H9 (cell line): ENCODE measurements around the gene PPARGC1A. TPM values are rescaled to one million over a fixed set of nuclear protein-coding genes. Genes with fewer than 3 reads are reported as not detected.

Source experiments
- DNase-seq: peaks from one replicate; pipeline ENCODE4 v3.0.0-alpha.2; 2017
- H2AFZ ChIP-seq: one replicate; pipeline ENCODE4 v1.6.1; 2013; ENCODE audit warnings: mild to moderate bottlenecking, low read length, control low read depth, moderate library complexity
- H2AK5ac ChIP-seq: 2 replicates; pipeline ENCODE4 v1.6.1; 2013; ENCODE audit warnings: low read length, control low read depth, mixed read lengths; ENCODE audit not compliant: insufficient read length
- H2BK120ac ChIP-seq: one replicate; pipeline ENCODE4 v1.6.1; 2013; ENCODE audit warnings: low read depth, mild to moderate bottlenecking, low read length, control low read depth, inconsistent platforms; ENCODE audit not compliant: poor library complexity, severe bottlenecking
- H2BK12ac ChIP-seq: 2 replicates; pipeline ENCODE4 v1.6.1; 2013; ENCODE audit warnings: low read length, control low read depth, mixed read lengths, low read depth; ENCODE audit not compliant: insufficient read length
- H2BK15ac ChIP-seq: 2 replicates; pipeline ENCODE4 v1.6.1; 2013; ENCODE audit warnings: low read depth, low read length, control low read depth
- H2BK20ac ChIP-seq: one replicate; pipeline ENCODE4 v1.6.1; 2013; ENCODE audit warnings: low read depth, mild to moderate bottlenecking, low read length, control low read depth, inconsistent platforms; ENCODE audit not compliant: poor library complexity, severe bottlenecking
- H2BK5ac ChIP-seq: 2 replicates; pipeline ENCODE4 v1.6.1; 2013; ENCODE audit warnings: low read length, control low read depth, mixed read lengths; ENCODE audit not compliant: insufficient read length
- H3K14ac ChIP-seq: 2 replicates; pipeline ENCODE4 v1.6.1; 2013; ENCODE audit warnings: low read length, control low read depth; ENCODE audit not compliant: insufficient read depth
- H3K18ac ChIP-seq: 2 replicates; pipeline ENCODE4 v1.6.1; 2013; ENCODE audit warnings: low read depth, mild to moderate bottlenecking, mixed read lengths, low read length, control low read depth; ENCODE audit not compliant: insufficient read length
- H3K23ac ChIP-seq: 2 replicates; pipeline ENCODE4 v1.6.1; 2013; ENCODE audit warnings: low read length, control low read depth, mixed read lengths, low read depth; ENCODE audit not compliant: insufficient read length
- H3K23me2 ChIP-seq: 2 replicates; pipeline ENCODE4 v1.6.1; 2013; ENCODE audit warnings: low read depth, mild to moderate bottlenecking, mixed read lengths, low read length, control low read depth; ENCODE audit not compliant: insufficient read length, poor library complexity, severe bottlenecking
- H3K27ac ChIP-seq: 2 replicates; pipeline ENCODE4 v1.5.1; 2013; ENCODE audit warnings: low read length, control low read depth, mixed read lengths, low read depth; ENCODE audit not compliant: insufficient read length
- H3K27me3 ChIP-seq: 2 replicates; pipeline ENCODE4 v1.6.1; 2013; ENCODE audit warnings: low read length, control low read depth, inconsistent platforms; ENCODE audit not compliant: insufficient read depth
- H3K4ac ChIP-seq: 2 replicates; pipeline ENCODE4 v1.6.1; 2013; ENCODE audit warnings: low read depth, mild to moderate bottlenecking, control low read depth, inconsistent platforms, low read length, moderate library complexity
- H3K4me1 ChIP-seq: 2 replicates; pipeline ENCODE4 v1.6.1; 2013; ENCODE audit warnings: low read length, control low read depth, inconsistent platforms; ENCODE audit not compliant: insufficient read depth
- H3K4me2 ChIP-seq: 2 replicates; pipeline ENCODE4 v1.6.1; 2013; ENCODE audit warnings: low read length, control low read depth, mixed read lengths; ENCODE audit not compliant: insufficient read length, insufficient read depth
- H3K56ac ChIP-seq: 2 replicates; pipeline ENCODE4 v1.6.1; 2013; ENCODE audit warnings: low read depth, mild to moderate bottlenecking, mixed read lengths, low read length, control low read depth; ENCODE audit not compliant: insufficient read length
- H3K79me1 ChIP-seq: 2 replicates; pipeline ENCODE4 v1.6.1; 2013; ENCODE audit warnings: low read depth, mild to moderate bottlenecking, moderate library complexity, low read length, control low read depth, inconsistent platforms; ENCODE audit not compliant: insufficient read depth, poor library complexity, severe bottlenecking
- H3K79me2 ChIP-seq: 2 replicates; pipeline ENCODE4 v1.6.1; 2013; ENCODE audit warnings: low read length, control low read depth, inconsistent platforms; ENCODE audit not compliant: insufficient read depth
- H3K9ac ChIP-seq: 2 replicates; pipeline ENCODE4 v1.6.1; 2013; ENCODE audit warnings: low read length, control low read depth, mixed read lengths; ENCODE audit not compliant: insufficient read length; ENCODE audit errors: extremely low read depth
- H3K9me3 ChIP-seq: one replicate; pipeline ENCODE4 v1.6.1; 2013; ENCODE audit warnings: low read depth, low read length, inconsistent platforms; ENCODE audit not compliant: control insufficient read depth
- H3T11ph ChIP-seq: one replicate; pipeline ENCODE4 v1.6.1; 2013; ENCODE audit warnings: mild to moderate bottlenecking, low read length, control low read depth, inconsistent platforms
- H4K20me1 ChIP-seq: one replicate; pipeline ENCODE4 v1.6.1; 2013; ENCODE audit not compliant: control insufficient read depth, insufficient read length, insufficient read depth
- H4K5ac ChIP-seq: 2 replicates; pipeline ENCODE4 v1.6.1; 2013; ENCODE audit warnings: low read depth, mild to moderate bottlenecking, mixed read lengths, low read length, control low read depth; ENCODE audit not compliant: insufficient read length
- H4K8ac ChIP-seq: replicated peaks from 2 replicates; pipeline ENCODE4 v1.6.1; 2013; ENCODE audit warnings: low read length, control low read depth, mixed read lengths, low read depth; ENCODE audit not compliant: insufficient read length
- H4K91ac ChIP-seq: 2 replicates; pipeline ENCODE4 v1.6.1; 2013; ENCODE audit warnings: low read depth, mild to moderate bottlenecking, moderate library complexity, mixed read lengths, low read length, control low read depth; ENCODE audit not compliant: insufficient read length
- H3K27ac Mint-ChIP-seq, 3 experiments: 2 replicates in 2 of 3; 3 replicates in 1 of 3; pipeline ENCODE4 v1.8.0; 2020 to 2021; ENCODE audit warnings: mixed read lengths in 3 of 3, mild to moderate bottlenecking in 1 of 3, moderate library complexity in 1 of 3
- H3K27me3 Mint-ChIP-seq: 2 replicates; pipeline ENCODE4 v1.8.0; 2021; ENCODE audit warnings: low read depth, mild to moderate bottlenecking, moderate library complexity, mixed read lengths
- H3K36me3 Mint-ChIP-seq, 3 experiments: 2 replicates in 2 of 3; 3 replicates in 1 of 3; pipeline ENCODE4 v1.8.0; 2020 to 2021; ENCODE audit warnings: low read depth in 3 of 3, mixed read lengths in 3 of 3; ENCODE audit not compliant: insufficient read depth in 1 of 3
- H3K4me1 Mint-ChIP-seq, 2 experiments: 2 replicates each; pipeline ENCODE4 v1.8.0; 2020; ENCODE audit warnings: mixed read lengths in 2 of 2
- H3K4me3 Mint-ChIP-seq, 2 experiments: 2 replicates in 1 of 2; 3 replicates in 1 of 2; pipeline ENCODE4 v1.8.0; 2020 to 2021; ENCODE audit warnings: mild to moderate bottlenecking in 2 of 2, mixed read lengths in 2 of 2, moderate library complexity in 1 of 2
- H3K9me3 Mint-ChIP-seq, 2 experiments: 2 replicates in 1 of 2; 3 replicates in 1 of 2; pipeline ENCODE4 v1.8.0; 2020; ENCODE audit warnings: mild to moderate bottlenecking in 2 of 2, mixed read lengths in 2 of 2, moderate library complexity in 1 of 2
- CTCF ChIP-seq: fragments of 200-600 bp; sonication (generic); conservative IDR thresholded peaks from 3 replicates; pipeline ENCODE4 v1.8.0; 2021; ENCODE audit warnings: antibody characterized with exemption, mild to moderate bottlenecking
- WGBS: extraction: QIAGEN DNeasy Blood & Tissue Kit; methylation state at CpG from one replicate; pipeline ENCODE4 v1.1.7; 2013; ENCODE audit warnings: missing lambda C conversion rate, low lambda C conversion rate, mixed read lengths; ENCODE audit not compliant: insufficient read length; ENCODE audit errors: extremely low coverage; 5-methylcytosine and 5-hydroxymethylcytosine counted together
- total RNA-seq: library from RNA; stranded (reverse); gene quantifications from 2 replicates; pipeline ENCODE4 v1.2.1, GENCODE V29; 2021

PPARGC1A gene
- total RNA-seq, 1 experiment from 2014 or later, result 1.7 TPM

- no CpG with 5 or more reads among the region's 2 CpGs for WGBS
- H4K5ac ChIP-seq, result no peak overlapping the region
- H3K56ac ChIP-seq, result no peak overlapping the region
- no peak overlapping the region for H4K8ac ChIP-seq
- H4K91ac ChIP-seq, result no peak overlapping the region
- no peak overlapping the region for H2AK5ac ChIP-seq
- H3K9me3 ChIP-seq, result no peaks in the 10 kb centered on the region
- H3K4me2 ChIP-seq, result no peak overlapping the region
- no peak overlapping the region for H3K18ac ChIP-seq
- H2AFZ ChIP-seq, result no peak overlapping the region
- no peaks in the 10 kb centered on the region for H3K23me2 ChIP-seq
- Mint-ChIP-seq H3K36me3 (peaks cover 0 to 4% (median 0%) of the 10 kb centered on the region in 3 experiments; a peak in 2 of 7 replicates), H3K27me3 (no peaks in the 10 kb centered on the region), H3K27ac (no peak overlapping the region), H3K4me3 (no peak overlapping the region), H3K4me1 (peaks cover 11 to 16% of the 10 kb centered on the region in 2 experiments), H3K9me3 (no peaks in the 10 kb centered on the region; a peak in 1 of 5 replicates)
- H3K4ac ChIP-seq, result no peak overlapping the region
- no peaks in the 10 kb centered on the region for H3K27me3 ChIP-seq
- no peak overlapping the region for H3K27ac ChIP-seq
- no peaks in the 10 kb centered on the region for H3K79me2 ChIP-seq
- no peak overlapping the region for H3T11ph ChIP-seq
- no peak overlapping the region for H2BK5ac ChIP-seq
- no peak overlapping the region for H2BK20ac ChIP-seq
- TF ChIP-seq CTCF, result no peak
- H4K20me1 ChIP-seq, result no peaks in the 10 kb centered on the region
- no peak overlapping the region for H2BK120ac ChIP-seq
- H2BK12ac ChIP-seq, result no peak overlapping the region
- no peak for DNase-seq
- no peak overlapping the region for H3K9ac ChIP-seq
- H3K79me1 ChIP-seq, result no peaks in the 10 kb centered on the region
- H2BK15ac ChIP-seq, result no peak overlapping the region
- H3K14ac ChIP-seq, result no peak overlapping the region
- H3K4me1 ChIP-seq, result no peaks in the 10 kb centered on the region
- H3K23ac ChIP-seq, result no peak overlapping the region
Observed at GRCh38 chr4:23814587-23814986, 75.3 kb downstream of the PPARGC1A start.
